Measurements from ENCODE around the gene SLC9A9. TPM values are rescaled to one million over a fixed set of nuclear protein-coding genes. Genes with fewer than 3 reads are reported as not detected.

Gene SLC9A9
- total RNA-seq, 1 donor from 2014 or later: 14.6 TPM

DNA sequence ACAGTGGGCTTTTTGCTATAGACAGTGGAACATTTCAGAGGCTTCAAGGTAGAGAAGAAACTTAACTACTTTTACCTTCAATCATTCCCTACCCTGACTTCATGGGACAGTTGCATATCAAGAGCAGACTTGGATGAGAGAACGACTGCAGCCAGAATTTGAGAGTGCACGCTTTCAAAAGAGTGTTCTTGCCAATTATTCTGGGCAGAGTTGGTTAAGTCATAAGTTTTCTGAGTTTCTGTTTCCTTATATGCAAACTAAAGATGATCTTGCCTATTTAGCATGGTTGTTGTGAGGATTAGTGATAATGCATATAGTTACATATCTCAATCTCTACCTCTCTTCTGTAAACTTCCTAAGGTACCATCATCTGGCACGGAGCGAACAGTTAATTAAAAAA, 7.6 kb downstream of the SLC9A9 start:
- ATAC-seq: no peak

GRCh38 chr3:143839980-143840379, 8.3 kb downstream of the SLC9A9 start:
- no peak for ATAC-seq

DNA sequence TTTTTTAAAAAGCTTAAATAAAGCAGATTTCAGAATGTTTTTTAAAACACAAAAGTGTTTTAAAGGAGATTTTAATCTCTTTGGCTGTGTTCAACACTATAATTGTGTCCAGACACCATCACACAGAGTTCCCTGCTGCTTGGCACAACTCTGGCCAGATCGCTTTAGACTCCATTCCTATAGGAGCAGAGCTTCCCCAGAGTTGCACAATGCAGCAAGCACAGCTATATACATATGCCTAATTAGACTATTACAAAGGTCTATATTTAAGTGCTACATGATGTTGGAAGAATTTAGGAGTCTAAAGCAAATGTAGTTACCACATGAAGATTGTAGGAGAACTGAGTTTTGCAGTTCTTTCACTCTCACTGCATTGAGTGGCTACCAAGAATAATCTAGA, 11.2 kb downstream of the SLC9A9 start:
- no peak for ATAC-seq

DNA sequence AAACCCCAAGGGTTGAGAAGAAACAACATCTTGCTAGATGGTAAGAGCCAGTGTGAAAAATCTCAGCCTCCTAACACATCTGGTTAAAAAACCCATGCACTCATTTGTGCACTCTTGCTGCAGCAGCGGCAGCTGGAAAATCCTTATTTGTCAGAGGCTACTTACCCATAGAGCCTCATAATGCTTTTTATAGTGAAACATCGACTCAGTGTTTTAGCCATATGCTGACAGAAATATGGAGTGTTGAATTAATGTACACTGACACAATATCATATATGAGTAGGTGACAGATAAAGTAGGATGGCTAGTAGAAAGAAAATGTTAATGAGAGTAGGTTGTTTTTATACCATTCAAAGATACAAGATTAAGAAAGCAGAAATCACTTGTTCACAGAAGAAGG, 13.0 kb downstream of the SLC9A9 start:
- no peak for ATAC-seq

DNA sequence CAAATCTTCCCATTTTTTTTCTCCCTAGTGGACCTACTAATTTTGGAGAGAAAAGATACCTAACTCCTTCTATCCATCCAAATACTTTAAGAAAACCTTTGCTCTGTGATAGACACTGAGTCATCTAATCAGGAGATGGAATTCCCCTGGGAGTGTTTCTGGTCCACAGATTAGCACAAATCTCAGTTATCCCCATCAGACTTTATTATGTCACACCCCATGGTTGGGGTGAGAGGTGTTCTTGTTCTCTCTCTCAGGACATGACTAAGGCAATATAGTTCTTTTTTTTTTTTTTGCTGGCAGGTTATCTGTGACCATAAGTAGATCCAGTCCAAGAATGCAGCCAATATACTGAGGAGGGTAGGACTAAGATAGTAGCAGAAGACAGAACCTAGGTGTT, 15.8 kb downstream of the SLC9A9 start:
- ATAC-seq: peak; percentile 54

DNA sequence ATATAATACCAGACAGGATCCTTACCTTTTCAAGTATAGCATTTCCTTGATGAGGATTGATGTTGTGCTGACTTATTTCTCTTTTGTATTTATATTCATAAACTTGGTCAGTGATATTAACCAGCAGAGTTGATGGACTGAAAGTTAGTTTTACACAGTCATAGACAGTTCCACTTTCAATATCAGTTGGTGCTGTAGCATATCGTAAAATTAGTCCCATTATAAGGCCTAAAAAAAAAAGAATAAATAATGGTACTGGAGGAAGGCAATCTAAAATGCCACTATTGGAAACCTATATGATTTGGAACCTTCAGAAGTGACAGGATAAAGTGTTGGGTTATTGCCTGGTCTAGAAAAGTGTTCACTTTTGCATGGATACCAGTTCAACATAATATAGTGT, 16.3 kb downstream of the SLC9A9 start:
- no peak for ATAC-seq

GRCh38 chr3:143831208-143831607, 17.1 kb downstream of the SLC9A9 start:
- peak; percentile 42 for ATAC-seq

GRCh38 chr3:143830786-143831185, 17.5 kb downstream of the SLC9A9 start:
- ATAC-seq: no peak

GRCh38 chr3:143830063-143830462, 18.2 kb downstream of the SLC9A9 start:
- ATAC-seq: peak; percentile 31

DNA sequence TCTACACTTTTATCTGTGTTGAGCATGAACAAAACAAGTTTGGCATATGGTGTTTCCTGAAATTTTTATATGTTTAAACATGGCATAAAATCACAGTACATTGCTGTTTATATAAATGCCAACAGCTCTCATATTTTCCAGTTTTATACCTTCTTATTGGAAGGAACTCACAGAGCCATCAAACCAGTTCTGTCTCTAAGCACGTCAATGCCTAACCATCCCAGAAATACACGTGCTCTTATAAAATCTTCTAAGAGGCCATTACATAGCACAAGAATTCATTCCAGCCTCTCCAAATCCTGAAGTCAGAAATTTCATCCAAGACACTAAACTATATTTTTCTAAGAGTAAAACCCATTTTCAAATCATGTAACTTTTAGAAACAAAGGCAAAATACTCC, 20.8 kb downstream of the SLC9A9 start:
- peak; percentile 51 for ATAC-seq

GRCh38 chr3:143826296-143826695, 22.0 kb downstream of the SLC9A9 start:
- ATAC-seq: peak; percentile 78

DNA sequence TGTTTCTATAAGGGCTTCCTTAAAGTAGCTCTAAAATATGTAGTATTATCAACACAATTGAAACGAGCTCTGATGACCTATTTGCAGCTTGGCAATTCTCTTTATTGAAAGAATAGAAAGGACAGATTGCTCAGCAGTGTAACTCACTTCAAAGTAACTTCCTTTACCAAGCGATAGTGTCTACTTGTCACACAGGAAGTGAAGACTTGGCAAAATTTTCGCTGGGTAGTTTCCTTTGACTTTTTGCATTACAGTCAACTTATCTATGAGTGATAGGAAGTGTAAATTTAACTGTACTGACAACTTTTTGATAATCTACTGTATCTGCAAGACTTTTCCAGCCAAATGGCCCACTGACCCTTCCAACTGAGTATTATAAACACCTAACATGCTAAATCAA, 22.8 kb downstream of the SLC9A9 start:
- peak; percentile 41 for ATAC-seq

DNA sequence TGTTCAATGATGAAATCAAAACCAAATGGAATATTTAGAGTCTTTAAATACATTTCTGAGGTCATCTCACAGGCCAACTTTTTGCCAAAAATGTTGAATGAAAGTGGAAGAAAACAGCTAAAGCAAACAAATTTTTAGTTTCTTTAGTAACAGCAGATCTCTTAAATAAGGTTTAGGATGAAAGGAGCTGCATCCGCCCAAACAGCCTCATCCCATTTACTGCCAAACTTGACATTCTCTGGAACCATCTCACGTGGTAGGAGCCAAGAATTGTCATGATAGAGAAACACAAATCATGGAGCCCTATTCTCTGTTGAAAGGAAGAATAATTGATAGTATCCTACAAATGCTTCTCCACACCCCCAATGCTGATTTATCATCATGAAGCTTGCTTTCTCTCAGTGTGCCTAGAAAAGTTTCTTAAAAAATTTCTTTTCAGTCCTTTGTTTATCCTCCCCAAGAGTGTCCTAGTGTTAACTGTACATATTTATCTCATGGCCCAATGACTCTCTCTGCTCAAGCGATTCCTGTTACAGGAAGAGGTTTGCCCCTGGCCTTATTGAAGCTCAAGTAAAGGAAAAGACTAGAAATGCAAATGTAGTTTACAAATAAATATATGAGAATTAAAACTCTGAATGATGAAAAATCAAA, 23.4 kb downstream of the SLC9A9 start:
- ATAC-seq: no peak

DNA sequence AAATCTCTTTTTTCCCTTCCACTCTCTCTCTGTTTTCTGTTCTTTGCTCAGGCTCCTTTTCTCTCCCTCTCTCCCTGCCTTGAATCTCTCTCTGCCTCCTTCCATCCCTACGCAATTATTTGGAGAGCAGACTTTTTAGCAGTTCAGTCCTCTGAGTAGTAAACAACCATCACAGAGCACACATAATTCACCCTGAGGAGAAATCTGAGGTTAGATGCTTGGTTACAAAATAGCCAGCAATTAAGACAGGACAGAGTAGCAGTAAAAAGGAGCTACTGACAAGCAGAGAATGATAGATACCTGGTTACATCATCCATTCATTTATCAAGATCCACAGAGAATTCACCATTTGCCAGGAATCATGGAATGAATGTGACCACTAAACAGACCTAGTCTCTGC, 25.5 kb downstream of the SLC9A9 start:
- no peak for ATAC-seq

GRCh38 chr3:143822374-143822773, 25.9 kb downstream of the SLC9A9 start:
- no peak for ATAC-seq

DNA sequence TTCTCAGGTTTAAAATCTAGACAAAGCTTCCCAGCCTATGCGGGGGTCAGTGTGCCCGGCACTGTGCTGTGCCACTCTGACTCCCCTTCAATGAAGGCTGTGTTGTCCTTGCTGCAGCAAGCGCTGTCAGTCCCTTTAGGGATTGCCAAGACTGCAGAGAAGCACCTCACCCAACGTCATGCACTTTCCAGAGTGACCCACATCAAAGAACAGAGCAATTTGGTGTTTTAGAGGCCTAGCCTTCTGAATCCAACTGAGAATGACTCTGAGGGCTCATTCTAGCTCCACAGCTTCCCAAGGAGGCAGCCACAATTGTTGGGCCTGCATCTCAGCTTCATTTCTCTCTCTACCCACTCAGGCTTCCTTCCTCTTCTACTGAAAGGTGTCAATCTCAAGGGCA, 26.4 kb downstream of the SLC9A9 start:
- no peak for ATAC-seq

DNA sequence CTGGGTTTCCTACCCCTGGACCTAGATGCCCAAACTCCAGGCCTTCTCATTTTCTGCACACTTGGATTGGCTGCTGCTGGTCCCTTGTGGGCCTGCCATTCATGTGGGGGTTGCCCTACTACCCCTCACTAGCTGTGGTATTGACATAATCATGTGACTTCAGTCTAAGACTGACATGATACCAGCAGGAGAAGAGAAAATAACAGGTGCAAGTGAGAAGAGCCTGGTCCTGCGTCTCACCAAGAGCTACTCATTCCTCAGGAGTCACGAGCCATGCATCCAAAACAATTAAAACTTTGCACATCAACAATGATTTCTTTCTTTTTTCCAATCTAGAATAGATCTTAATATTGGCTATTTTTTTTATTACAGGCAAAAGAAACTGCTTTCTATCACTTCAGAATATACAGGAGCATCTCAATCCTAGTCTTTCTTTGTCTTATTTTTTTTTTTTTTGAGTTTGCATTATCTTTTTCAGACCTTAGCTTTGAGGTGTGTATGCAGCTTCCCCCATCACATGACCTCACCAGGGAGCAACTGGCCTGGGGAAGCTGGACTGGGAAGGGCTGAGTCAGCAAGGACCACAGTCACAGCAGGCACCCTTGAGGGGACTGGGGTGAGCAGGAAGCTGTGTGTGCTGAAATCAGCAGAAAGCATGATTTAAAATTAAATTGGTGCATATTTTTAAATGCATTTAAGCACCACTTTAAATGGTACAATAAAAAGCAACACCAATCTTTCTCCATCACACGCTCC, 27.6 kb downstream of the SLC9A9 start:
- no peak for ATAC-seq

- no peak for ATAC-seq
Observed at GRCh38 chr3:143819890-143820289, 28.4 kb downstream of the SLC9A9 start.

GRCh38 chr3:143814443-143814889, 33.8 kb downstream of the SLC9A9 start:
- no peak for ATAC-seq

GRCh38 chr3:143812481-143812880, 35.8 kb downstream of the SLC9A9 start:
- ATAC-seq: no peak

DNA sequence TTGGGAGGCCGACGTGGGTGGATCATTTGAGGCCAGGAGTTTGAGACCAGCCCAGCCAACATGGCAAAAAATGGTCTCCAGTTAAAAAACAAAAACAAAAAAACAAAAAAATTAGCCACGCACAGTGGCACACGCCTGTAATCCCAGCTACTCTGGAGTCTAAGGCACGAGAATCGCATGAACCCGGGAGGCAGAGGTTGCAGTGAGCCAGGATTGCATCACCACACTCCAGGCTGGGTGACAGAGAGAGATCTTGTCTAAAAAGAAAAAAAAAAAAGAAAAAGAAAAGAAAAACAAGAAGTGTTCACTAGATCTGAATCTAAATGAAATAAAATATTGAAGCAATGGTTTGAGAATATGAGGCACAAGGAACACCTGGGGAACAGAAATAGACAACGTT, 36.7 kb downstream of the SLC9A9 start:
- no peak for ATAC-seq

DNA sequence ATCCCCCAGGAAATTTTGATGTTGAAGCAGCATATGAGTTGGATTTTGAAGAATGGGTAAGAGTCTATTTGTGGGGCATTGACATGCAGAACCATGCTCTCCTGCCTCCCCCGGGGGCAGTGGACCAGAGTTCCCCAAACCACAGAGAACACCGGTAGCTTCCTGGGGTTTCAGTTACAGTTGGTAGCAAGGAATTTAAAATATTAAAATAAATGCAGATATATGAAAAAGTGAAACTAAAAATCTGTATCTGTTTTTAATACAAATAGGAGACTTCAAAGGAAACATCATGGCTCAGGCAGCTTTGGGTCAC, 37.4 kb downstream of the SLC9A9 start:
- ATAC-seq: no peak

DNA sequence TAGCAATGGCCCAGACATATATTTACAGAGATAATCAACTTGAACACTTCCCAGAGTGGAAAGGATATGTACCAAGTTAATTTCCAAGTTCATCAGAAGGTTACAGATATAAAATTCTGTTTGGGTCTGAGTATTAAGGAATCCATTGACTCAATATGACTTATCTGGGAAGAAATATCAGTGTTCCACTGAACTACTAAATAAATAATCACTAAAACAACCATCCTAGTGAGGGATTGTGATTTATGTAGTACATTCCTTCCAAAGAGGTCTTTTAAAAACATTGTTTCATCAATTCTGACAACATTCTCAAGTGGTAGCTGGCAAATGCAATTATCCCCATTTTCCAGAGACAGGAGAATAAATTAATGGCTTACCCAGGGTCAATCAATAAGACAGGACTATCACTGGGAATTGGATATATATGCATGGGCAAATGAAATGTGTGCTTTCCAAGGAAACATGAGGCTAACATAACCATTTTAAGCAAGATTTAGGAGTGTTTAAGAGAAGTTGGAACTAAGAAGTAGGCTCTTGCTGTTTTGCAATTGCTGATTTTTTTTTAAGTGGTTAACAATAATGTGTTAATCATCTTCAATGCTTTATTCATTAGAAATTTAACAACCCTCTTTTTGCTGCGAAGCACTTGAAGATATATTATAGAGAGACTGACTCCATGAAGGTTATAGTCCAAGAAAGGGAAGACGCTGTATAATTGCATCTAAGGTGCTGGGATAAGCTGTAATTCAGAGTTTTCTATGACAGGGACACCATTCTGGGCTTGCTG, 37.9 kb downstream of the SLC9A9 start:
- no peak for ATAC-seq

DNA sequence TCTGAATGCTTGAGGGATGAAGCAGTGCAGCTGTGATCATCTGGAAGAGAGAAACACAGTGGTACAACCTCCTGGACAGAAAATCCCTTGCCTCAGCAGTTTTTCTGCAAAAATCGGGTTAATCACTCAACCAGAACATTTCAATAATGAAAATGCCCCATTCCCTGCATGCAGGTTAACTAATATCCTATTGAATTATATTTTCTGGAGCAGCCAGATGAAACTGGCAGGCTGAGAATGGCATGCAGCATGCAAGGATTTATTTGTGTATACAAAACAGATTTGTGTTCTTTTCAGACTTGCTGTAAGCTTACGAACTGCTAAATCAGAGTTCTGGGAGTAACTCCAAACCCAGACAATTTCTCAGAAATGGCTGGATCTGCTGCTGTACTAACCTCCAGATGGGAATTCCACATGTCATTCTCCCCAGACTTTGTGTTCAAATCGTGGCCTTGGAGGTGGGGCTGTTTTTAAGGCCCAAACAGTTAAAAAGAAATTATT, 39.1 kb downstream of the SLC9A9 start:
- ATAC-seq: no peak
